Vagina (tissue), 2 donors: Measurements from ENCODE around the gene TMX2.

Source experiments
- CTCF ChIP-seq, 3 experiments: fragments of 450-650 bp in 2 of 3; fragments of 200-600 bp in 1 of 3; sonication (generic) in 1 of 3; IDR thresholded peaks; one replicate each; pipeline ENCODE4 v1.5.1; 2017 to 2019; ENCODE audit warnings: antibody characterized with exemption in 3 of 3, mild to moderate bottlenecking in 2 of 3, moderate library complexity in 2 of 3
- POLR2A ChIP-seq, 2 donors: fragments of 450-650 bp; IDR thresholded peaks; one replicate each; pipeline ENCODE4 v1.6.1; 2017; ENCODE audit warnings: antibody characterized with exemption in 2 of 2, mild to moderate bottlenecking in 2 of 2, moderate library complexity in 2 of 2
- POLR2AphosphoS5 ChIP-seq, 2 donors: sonication (generic); formaldehyde crosslinking; IDR thresholded peaks; one replicate each; pipeline ENCODE4 v1.9.0; 2017; ENCODE audit warnings: antibody characterized with exemption in 2 of 2, mild to moderate bottlenecking in 2 of 2, low read depth in 1 of 2; ENCODE audit not compliant: insufficient read depth in 1 of 2

- TF ChIP-seq CTCF (IDR thresholded peaks at IDR 0.05) (no peak), POLR2A (IDR thresholded peaks at IDR 0.05) (no peak), POLR2AphosphoS5 (IDR thresholded peaks at IDR 0.05; ENCODE audit: insufficient read depth in 1 of 2, low read depth in 1 of 2) (peak in 1 of 2 donors; percentile 32)
These were observed 37.0 kb upstream of the TMX2 start for GRCh38 chr11:57675176-57675941.
